Choroid plexus epithelial cell (primary cell): Measurements from ENCODE around the gene MGME1.

Source experiments
- DNase-seq: peaks from one replicate; pipeline ENCODE4 v3.0.0-alpha.2; 2010; ENCODE audit warnings: low read depth
- H3K4me3 ChIP-seq: 2 replicates; pipeline ENCODE4 v1.5.1; 2011; ENCODE audit warnings: low read depth, mild to moderate bottlenecking, control low read depth, low read length, moderate library complexity
- TF ChIP-seq, protein P1 (sequence below): conservative IDR thresholded peaks from 2 replicates; pipeline ENCODE4 v1.5.1; 2011; ENCODE audit warnings: low read depth, mild to moderate bottlenecking, control low read depth, inconsistent platforms, low read length, moderate library complexity

The MGME1 gene

DNA sequence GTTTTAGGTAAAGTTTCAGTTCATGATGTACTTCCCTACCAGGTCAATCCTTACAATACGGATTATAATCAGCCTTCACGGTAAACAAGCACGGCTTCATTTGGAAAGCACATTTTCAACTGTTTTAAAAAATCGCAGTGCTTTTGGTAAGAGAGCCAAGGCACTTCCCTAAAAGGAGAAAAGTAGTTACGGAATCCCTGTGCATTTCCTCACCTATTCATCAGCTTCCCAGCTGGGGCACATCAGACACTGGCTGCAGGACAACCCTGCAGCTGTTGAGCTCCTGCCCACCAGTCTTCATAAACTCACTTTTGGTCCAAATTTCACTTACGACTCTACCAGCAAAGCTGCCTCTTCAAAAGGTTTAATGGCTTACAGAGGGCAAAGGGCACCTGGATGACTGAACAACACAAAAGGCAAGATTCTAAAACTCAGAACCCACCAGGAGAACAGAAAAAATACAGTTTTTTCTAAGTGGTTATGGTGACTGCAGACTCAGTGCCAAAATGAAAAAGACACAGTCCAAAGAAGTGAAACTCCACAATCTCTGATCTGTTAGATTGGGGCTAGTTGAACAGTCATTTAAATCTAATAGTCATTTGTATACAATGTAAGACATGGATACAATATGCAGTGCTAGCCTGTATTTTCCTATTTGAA lies 7.8 kb upstream of the MGME1 start:
- TF ChIP-seq, protein P1, sequence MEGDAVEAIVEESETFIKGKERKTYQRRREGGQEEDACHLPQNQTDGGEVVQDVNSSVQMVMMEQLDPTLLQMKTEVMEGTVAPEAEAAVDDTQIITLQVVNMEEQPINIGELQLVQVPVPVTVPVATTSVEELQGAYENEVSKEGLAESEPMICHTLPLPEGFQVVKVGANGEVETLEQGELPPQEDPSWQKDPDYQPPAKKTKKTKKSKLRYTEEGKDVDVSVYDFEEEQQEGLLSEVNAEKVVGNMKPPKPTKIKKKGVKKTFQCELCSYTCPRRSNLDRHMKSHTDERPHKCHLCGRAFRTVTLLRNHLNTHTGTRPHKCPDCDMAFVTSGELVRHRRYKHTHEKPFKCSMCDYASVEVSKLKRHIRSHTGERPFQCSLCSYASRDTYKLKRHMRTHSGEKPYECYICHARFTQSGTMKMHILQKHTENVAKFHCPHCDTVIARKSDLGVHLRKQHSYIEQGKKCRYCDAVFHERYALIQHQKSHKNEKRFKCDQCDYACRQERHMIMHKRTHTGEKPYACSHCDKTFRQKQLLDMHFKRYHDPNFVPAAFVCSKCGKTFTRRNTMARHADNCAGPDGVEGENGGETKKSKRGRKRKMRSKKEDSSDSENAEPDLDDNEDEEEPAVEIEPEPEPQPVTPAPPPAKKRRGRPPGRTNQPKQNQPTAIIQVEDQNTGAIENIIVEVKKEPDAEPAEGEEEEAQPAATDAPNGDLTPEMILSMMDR = no peak
- no peak overlapping the region for H3K4me3 ChIP-seq
- DNase-seq = peak; percentile 82

DNA sequence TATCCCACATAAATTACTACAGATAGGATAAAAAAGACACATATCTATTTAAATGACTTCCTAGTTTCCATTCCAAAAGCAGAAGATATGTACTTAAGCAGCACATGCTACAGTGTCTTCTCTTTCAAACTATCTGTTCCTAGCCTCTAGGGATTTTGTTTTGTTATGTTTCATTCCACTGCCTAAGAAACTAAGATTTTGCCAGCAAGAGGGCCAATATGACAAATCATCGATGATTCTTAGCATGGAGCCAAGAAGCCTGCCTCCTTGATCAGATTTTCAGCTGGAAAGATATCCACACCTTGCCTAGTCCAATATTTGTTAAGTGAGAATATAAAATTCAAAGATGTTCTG lies 7.3 kb upstream of the MGME1 start:
- TF ChIP-seq, protein P1 = no peak
- no peak for DNase-seq
- no peak overlapping the region for H3K4me3 ChIP-seq

DNA sequence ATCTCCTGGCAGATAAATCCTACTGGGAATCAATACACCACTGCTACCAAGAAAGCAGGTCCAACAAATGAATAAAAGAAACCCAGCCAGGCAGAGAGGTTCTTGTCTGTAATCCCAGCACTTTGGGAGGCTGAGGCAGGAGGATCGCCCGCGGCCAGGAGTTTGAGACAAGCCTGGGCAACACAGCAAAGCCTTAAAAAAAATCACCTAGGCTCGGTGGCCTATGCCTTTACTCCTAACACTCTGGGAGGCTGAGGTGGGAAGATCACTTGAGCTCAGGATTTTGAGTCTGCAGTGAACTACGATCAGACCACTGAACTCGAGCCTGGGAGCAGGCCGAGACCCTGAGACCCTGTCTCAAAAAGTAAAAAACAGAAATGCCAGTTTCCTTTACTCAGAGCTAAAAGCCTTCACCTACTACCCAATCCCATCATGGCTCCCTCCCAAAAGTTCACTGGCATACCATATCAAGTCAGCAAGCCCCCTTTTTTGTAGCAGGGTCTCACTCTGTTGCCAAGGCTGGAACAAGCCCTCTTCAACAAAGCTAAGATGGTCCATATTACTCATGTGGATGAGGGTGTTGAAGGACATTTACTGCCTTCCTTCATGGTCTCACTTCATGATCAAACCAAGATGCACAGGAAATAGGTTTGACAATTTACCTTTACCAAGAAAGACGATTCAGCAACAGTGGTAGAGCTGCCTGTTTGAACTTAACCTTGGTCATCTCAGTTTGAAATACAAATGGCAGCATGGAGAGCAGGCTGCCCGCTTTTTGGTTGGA lies 5.5 kb upstream of the MGME1 start:
- TF ChIP-seq, protein P1 = no peak
- no peak for DNase-seq
- H3K4me3 ChIP-seq = no peak overlapping the region

DNA sequence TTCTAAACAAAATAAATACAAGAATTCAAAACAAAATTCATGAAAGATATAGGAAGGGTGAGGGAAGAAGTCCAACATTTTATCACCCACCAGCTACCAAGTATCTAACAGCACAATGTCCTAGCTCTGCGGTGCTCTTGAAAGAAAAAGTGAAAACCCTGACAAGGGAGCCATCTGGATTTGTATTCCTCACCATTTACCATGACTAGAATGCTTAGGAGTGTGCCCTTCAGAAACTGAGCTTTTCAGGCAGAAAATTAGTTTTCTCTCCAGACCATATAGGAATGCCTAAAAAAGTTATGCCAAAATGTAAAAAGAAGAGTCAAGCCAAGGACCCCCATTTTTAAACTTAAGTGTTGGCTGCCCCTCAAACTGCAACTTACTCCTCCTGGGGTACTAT lies 4.7 kb upstream of the MGME1 start:
- DNase-seq = no peak
- TF ChIP-seq, protein P1 = no peak

DNA sequence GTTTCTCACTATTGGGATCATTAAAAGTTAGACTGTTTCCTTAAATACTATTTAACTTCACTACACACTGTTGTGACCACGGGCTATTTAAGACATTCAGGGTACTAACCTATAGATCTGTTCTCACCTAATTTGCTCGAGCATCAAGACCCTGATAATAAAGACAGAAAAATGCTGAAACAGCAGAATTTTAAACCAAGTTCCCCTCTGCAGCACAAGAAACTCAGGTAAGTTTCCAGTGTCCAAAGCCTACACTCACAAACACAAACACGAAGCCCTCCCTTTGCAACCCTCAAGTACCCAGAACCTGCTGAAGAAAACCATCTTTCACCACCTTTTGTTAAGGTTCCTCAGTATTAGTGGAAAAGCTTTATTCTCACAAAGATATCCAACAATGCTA lies 4.2 kb upstream of the MGME1 start:
- TF ChIP-seq, protein P1 = no peak

More for the DNA sequence above, 4.7 kb upstream of the MGME1 start:
- H3K4me3 ChIP-seq = no peak overlapping the region

DNA sequence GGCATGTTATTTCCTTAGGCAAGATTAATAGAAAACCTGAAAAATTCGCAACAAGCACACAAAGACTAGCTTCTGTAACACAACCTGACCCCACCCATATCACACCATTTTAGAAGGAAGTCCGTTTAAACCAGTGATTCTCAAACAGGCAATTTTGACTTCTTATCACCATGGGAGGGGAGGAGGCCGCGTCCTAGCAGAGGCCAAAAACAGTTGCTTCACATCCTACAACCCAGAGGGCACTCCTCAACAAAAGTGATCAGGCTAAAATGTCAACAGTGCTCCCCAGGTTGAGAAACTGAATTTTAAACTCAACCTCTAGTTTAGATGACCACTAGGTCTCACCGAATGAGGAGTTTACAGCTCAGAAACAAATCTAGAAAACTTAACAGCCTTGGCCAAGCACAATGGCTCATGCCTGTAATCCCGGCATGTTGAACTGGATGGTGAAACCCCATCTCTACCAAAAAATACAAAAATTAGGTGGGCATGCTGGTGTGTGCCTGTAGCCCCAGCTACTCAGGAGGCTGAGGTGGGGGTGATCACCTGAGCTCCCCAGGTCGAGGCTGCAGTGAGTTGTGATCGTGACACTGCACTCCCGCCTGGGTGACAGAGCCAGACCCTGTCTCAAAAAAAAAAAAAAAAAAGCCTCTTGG lies 3.6 kb upstream of the MGME1 start:
- H3K4me3 ChIP-seq = no peak overlapping the region
- DNase-seq = no peak
- TF ChIP-seq, protein P1 = no peak

More for the DNA sequence above, 4.2 kb upstream of the MGME1 start:
- DNase-seq = no peak
- no peak overlapping the region for H3K4me3 ChIP-seq
